ENCODE data around the gene POU4F3. TPM values are rescaled to one million over a fixed set of nuclear protein-coding genes. Genes with fewer than 3 reads are reported as not detected.

Gene POU4F3
- total and polyA plus RNA-seq, 4 donors = 0.26 to 4.1 (median 0.43) TPM

DNA sequence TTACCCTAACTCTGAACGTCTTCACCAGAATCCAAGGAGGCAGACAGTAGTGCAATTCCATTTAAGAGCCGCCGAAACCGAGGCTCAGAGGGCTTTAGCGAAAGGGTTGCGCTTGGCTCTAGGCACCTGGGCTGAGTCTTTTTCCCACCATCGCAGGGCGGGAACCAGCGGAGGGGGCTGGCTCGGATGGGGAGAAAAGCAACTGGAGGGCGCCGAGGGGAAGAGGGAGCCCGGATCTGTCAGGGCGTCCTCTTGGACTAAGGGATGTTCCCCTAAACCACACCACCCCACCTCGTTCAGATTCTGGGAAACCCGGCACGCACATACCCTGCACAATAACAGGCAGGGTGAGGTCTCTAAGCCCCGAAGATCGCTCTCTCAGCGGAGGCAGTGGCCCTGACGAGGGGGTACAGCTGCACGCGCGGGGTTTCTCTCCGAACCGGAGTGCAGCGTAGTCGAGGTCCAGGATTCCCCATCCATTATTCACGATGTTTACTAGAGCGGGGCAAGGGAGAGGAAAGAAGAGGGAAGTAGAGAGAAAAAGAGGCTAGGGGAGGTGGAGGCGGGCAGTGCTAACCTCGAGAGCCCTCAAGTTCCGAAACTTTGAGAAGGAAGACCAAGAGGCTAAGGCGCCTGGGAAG lies 1.3 kb upstream of the POU4F3 start:
- Histone ChIP-seq H3K9me3 (ENCODE audit: control insufficient read depth, insufficient read depth, low read length) (no peaks in the 10 kb centered on the region), H3K27ac (ENCODE audit: low read depth, low read length) (no peak overlapping the region), H3K4me1 (ENCODE audit: control insufficient read depth, insufficient read depth, low read length) (peaks cover 33% of the 10 kb centered on the region), H3K36me3 (ENCODE audit: control insufficient read depth, insufficient read depth, low read length) (no peaks in the 10 kb centered on the region), H3K4me3 (ENCODE audit: low read depth, low read length) (no peak overlapping the region), H3K27me3 (ENCODE audit: control insufficient read depth, insufficient read depth, low read length) (peaks cover 96% of the 10 kb centered on the region)
- WGBS (ENCODE audit: insufficient coverage) = 2% methylated on average over 19 of the region's 34 CpGs
- DNase-seq (ENCODE audit: low read depth in 4 of 6, low spot score in 6 of 6) = peak in 1 of 6 donors; percentile 1

- no peak for DNase-seq (ENCODE audit: low read depth in 4 of 6, low spot score in 6 of 6)
- WGBS (ENCODE audit: insufficient coverage) = 0% methylated on average over 2 of the region's 8 CpGs
- H3K27me3 ChIP-seq (ENCODE audit: control insufficient read depth, insufficient read depth, low read length) = peaks cover 96% of the 10 kb centered on the region
- no peaks in the 10 kb centered on the region for H3K36me3 ChIP-seq (ENCODE audit: control insufficient read depth, insufficient read depth, low read length)
- H3K4me3 ChIP-seq (ENCODE audit: low read depth, low read length) = no peak overlapping the region
- H3K9me3 ChIP-seq (ENCODE audit: control insufficient read depth, insufficient read depth, low read length) = no peaks in the 10 kb centered on the region
- H3K27ac ChIP-seq (ENCODE audit: low read depth, low read length) = no peak overlapping the region
- H3K4me1 ChIP-seq (ENCODE audit: control insufficient read depth, insufficient read depth, low read length) = peaks cover 33% of the 10 kb centered on the region
Observed at GRCh38 chr5:146337928-146338327, 711 bp upstream of the POU4F3 start.

GRCh38 chr5:146339715-146340259 lies 1.1 kb downstream of the POU4F3 start:
- Histone ChIP-seq H3K4me3 (ENCODE audit: low read depth, low read length) (no peak overlapping the region), H3K9me3 (ENCODE audit: control insufficient read depth, insufficient read depth, low read length) (no peaks in the 10 kb centered on the region), H3K27me3 (ENCODE audit: control insufficient read depth, insufficient read depth, low read length) (peaks cover 96% of the 10 kb centered on the region), H3K36me3 (ENCODE audit: control insufficient read depth, insufficient read depth, low read length) (no peaks in the 10 kb centered on the region), H3K27ac (ENCODE audit: low read depth, low read length) (no peak overlapping the region), H3K4me1 (ENCODE audit: control insufficient read depth, insufficient read depth, low read length) (peaks cover 36% of the 10 kb centered on the region)
- WGBS (ENCODE audit: insufficient coverage) = 4% methylated on average over 44 of the region's 44 CpGs
- peak in 1 of 6 donors; percentile 48 for DNase-seq (ENCODE audit: low read depth in 4 of 6, low spot score in 6 of 6)

- Histone ChIP-seq H3K4me1 (ENCODE audit: control insufficient read depth, insufficient read depth, low read length) (peaks cover 41% of the 10 kb centered on the region), H3K27ac (ENCODE audit: low read depth, low read length) (no peak overlapping the region), H3K9me3 (ENCODE audit: control insufficient read depth, insufficient read depth, low read length) (no peaks in the 10 kb centered on the region), H3K27me3 (ENCODE audit: control insufficient read depth, insufficient read depth, low read length) (peaks cover 99% of the 10 kb centered on the region), H3K4me3 (ENCODE audit: low read depth, low read length) (no peak overlapping the region), H3K36me3 (ENCODE audit: control insufficient read depth, insufficient read depth, low read length) (no peaks in the 10 kb centered on the region)
- peak in 4 of 6 donors; percentile 38 to 83 (median 53) for DNase-seq (ENCODE audit: low read depth in 4 of 6, low spot score in 6 of 6)
- 2% methylated on average over 34 of the region's 40 CpGs for WGBS (ENCODE audit: insufficient coverage)
Observed at GRCh38 chr5:146340260-146341081, 1.8 kb downstream of the POU4F3 start.

- Histone ChIP-seq H3K4me3 (ENCODE audit: low read depth, low read length) (no peak overlapping the region), H3K4me1 (ENCODE audit: control insufficient read depth, insufficient read depth, low read length) (peaks cover 48% of the 10 kb centered on the region), H3K36me3 (ENCODE audit: control insufficient read depth, insufficient read depth, low read length) (no peaks in the 10 kb centered on the region), H3K27ac (ENCODE audit: low read depth, low read length) (no peak overlapping the region), H3K27me3 (ENCODE audit: control insufficient read depth, insufficient read depth, low read length) (peaks cover 100% of the 10 kb centered on the region), H3K9me3 (ENCODE audit: control insufficient read depth, insufficient read depth, low read length) (no peaks in the 10 kb centered on the region)
- peak in 1 of 6 donors; percentile 11 for DNase-seq (ENCODE audit: low read depth in 4 of 6, low spot score in 6 of 6)
- 2% methylated on average over 4 of the region's 6 CpGs for WGBS (ENCODE audit: insufficient coverage)
Observed at GRCh38 chr5:146341854-146342253, 3.2 kb downstream of the POU4F3 start.

DNA sequence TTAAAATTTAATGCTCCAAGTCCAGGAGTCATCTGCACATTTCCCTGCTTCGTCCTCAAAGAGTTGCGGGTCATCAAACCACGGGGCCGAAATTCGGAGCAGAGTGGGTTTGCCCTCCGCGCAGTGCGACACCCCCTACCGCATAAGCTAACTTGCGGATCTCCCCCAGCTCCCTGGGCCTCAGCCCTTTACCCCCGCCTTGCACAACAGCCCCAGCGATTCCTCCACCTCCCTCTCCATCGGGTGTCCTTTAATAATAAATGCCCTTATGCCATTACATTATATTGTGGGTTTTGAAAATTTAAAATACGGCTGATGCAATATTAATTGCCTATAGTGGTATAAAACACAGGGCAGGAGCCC lies 3.9 kb downstream of the POU4F3 start:
- Histone ChIP-seq H3K27me3 (ENCODE audit: control insufficient read depth, insufficient read depth, low read length) (peaks cover 98% of the 10 kb centered on the region), H3K4me3 (ENCODE audit: low read depth, low read length) (no peak overlapping the region), H3K36me3 (ENCODE audit: control insufficient read depth, insufficient read depth, low read length) (no peaks in the 10 kb centered on the region), H3K4me1 (ENCODE audit: control insufficient read depth, insufficient read depth, low read length) (peaks cover 45% of the 10 kb centered on the region), H3K9me3 (ENCODE audit: control insufficient read depth, insufficient read depth, low read length) (no peaks in the 10 kb centered on the region), H3K27ac (ENCODE audit: low read depth, low read length) (no peak overlapping the region)
- peak in 2 of 6 donors; percentile 2 to 6 for DNase-seq (ENCODE audit: low read depth in 4 of 6, low spot score in 6 of 6)
- WGBS (ENCODE audit: insufficient coverage) = 3% methylated on average over 10 of the region's 14 CpGs

GRCh38 chr5:146342882-146343865 lies 4.5 kb downstream of the POU4F3 start:
- no peaks in the 10 kb centered on the region for H3K36me3 ChIP-seq (ENCODE audit: control insufficient read depth, insufficient read depth, low read length)
- no peak overlapping the region for H3K27ac ChIP-seq (ENCODE audit: low read depth, low read length)
- peak in 2 of 6 donors; percentile 2 to 4 for DNase-seq (ENCODE audit: low read depth in 4 of 6, low spot score in 6 of 6)
- peaks cover 96% of the 10 kb centered on the region for H3K27me3 ChIP-seq (ENCODE audit: control insufficient read depth, insufficient read depth, low read length)
- H3K9me3 ChIP-seq (ENCODE audit: control insufficient read depth, insufficient read depth, low read length) = no peaks in the 10 kb centered on the region
- no peak overlapping the region for H3K4me3 ChIP-seq (ENCODE audit: low read depth, low read length)
- H3K4me1 ChIP-seq (ENCODE audit: control insufficient read depth, insufficient read depth, low read length) = peaks cover 41% of the 10 kb centered on the region
- under 1% methylated on average over 40 of the region's 46 CpGs for WGBS (ENCODE audit: insufficient coverage)

- Histone ChIP-seq H3K4me3 (ENCODE audit: low read depth, low read length) (no peak overlapping the region), H3K4me1 (ENCODE audit: control insufficient read depth, insufficient read depth, low read length) (peaks cover 28% of the 10 kb centered on the region), H3K36me3 (ENCODE audit: control insufficient read depth, insufficient read depth, low read length) (no peaks in the 10 kb centered on the region), H3K9me3 (ENCODE audit: control insufficient read depth, insufficient read depth, low read length) (no peaks in the 10 kb centered on the region), H3K27ac (ENCODE audit: low read depth, low read length) (no peak overlapping the region), H3K27me3 (ENCODE audit: control insufficient read depth, insufficient read depth, low read length) (peaks cover 90% of the 10 kb centered on the region)
- 2% methylated on average over 22 of the region's 31 CpGs for WGBS (ENCODE audit: insufficient coverage)
- peak in 2 of 6 donors; percentile 39 to 48 for DNase-seq (ENCODE audit: low read depth in 4 of 6, low spot score in 6 of 6)
Observed at GRCh38 chr5:146344155-146345118, 5.8 kb downstream of the POU4F3 start.

Data from spinal cord (tissue), 10 donors.